ENCODE data around the gene S1PR2.
"Not testable (repeated sequence)": the region's sequence is repeated elsewhere in the genome, so short reads cannot be mapped to it uniquely, and the experiment has no call there.

Gene S1PR2

DNA sequence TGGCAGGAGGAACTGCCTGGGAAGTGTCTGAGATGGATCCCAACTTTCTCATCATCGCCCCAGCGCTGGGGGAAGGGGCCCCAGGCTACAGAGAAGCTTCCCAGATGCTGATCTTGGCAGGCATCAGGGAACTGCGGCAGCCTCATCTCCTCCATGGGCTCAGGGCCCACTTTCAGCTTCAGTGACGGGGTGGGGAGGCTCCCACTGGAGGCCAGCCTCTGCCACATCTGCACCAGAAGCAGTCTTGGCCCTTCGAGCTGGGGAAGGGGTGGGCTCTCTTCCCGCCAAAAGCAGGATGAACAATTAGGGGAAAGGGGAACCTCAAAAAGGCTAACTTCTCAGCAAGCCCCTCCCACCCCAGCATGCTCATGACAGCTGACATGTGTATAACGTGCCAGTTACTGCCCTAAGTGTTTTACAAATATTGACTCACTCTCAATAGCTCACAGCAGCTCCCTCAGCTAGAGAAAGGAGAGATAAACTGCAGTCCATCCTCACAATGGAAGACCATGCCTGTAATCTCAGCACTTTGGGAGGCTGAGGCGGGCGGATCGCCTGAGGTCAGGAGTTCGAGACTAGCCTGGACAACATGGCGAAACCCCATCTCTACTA is 7.1 kb upstream of the S1PR2 start:
- no peak overlapping the region for H3K4me3 ChIP-seq (replicated peaks in 1 of 2; ENCODE audit: low read depth in 2 of 2, low read length in 2 of 2)
- TF ChIP-seq, protein P1, sequence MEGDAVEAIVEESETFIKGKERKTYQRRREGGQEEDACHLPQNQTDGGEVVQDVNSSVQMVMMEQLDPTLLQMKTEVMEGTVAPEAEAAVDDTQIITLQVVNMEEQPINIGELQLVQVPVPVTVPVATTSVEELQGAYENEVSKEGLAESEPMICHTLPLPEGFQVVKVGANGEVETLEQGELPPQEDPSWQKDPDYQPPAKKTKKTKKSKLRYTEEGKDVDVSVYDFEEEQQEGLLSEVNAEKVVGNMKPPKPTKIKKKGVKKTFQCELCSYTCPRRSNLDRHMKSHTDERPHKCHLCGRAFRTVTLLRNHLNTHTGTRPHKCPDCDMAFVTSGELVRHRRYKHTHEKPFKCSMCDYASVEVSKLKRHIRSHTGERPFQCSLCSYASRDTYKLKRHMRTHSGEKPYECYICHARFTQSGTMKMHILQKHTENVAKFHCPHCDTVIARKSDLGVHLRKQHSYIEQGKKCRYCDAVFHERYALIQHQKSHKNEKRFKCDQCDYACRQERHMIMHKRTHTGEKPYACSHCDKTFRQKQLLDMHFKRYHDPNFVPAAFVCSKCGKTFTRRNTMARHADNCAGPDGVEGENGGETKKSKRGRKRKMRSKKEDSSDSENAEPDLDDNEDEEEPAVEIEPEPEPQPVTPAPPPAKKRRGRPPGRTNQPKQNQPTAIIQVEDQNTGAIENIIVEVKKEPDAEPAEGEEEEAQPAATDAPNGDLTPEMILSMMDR (IDR thresholded peaks at IDR 0.05; ENCODE audit: low read depth, low read length), result no peak
- peak; percentile 81 to 98 for DNase-seq (ENCODE audit: low read depth in 2 of 2)

DNA sequence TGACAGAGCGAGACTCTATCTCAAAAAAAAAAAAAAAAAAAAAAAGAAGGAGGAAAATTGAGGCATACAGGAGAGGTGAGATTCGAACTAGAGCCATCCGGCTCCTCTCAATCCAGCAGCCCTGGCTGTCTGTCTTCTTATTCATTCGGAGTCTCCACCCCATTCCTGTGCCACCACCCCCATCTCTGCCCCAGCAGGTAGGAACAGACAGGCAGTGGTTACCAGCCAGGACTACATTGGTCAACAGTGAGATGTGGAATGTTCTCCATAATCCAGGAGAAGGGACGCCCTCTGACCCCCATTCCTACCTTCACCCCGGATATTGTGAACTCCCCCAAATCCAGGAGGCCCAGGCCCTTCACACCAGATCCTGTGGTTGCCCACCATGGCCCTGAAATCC is 6.6 kb upstream of the S1PR2 start:
- DNase-seq (ENCODE audit: low read depth in 2 of 2), result no peak
- TF ChIP-seq, protein P1 (IDR thresholded peaks at IDR 0.05; ENCODE audit: low read depth, low read length), result no peak
- H3K4me3 ChIP-seq (replicated peaks in 1 of 2; ENCODE audit: low read depth in 2 of 2, low read length in 2 of 2), result no peak overlapping the region

DNA sequence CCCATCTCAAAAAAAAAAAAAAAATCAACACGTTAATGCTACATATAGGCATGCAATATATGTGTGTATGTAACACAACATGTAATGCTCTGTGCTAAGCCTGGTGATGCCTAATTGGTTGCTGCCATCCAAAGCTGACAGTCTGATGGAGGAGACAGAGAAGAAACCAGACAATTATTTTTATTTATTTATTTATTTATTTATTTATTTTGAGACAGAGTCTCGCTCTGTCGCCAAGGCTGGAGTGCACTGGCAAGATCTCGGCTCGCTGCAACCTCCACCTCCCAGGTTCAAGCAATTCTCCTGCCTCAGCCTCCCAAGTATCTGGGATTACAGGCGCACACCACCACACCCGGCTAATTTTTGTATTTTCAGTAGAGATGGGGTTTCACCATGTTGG is 4.3 kb upstream of the S1PR2 start:
- H3K4me3 ChIP-seq (replicated peaks in 1 of 2; ENCODE audit: low read depth in 2 of 2, low read length in 2 of 2); DNase-seq (ENCODE audit: low read depth in 2 of 2): not testable (repeated sequence)

DNA sequence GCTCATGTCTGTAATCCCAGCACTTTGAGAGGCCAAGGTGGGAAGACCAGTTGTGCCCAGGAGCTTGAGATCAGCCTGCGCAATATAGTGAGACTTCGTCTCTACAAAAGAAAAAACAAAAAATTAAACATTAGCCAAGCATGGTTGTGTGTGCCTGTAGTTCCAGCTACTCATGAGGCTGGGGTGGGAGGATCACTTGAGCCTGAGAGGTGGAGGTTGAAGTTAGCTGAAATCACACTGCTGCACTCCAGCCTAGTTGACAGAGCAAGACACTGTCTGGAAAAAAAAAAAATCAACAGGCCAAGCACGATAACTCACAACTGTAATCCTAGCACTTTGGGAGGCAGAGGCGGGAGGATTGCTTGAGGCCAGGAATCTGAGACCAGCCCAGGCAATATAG is 3.9 kb upstream of the S1PR2 start:
- no peak for DNase-seq (ENCODE audit: low read depth in 2 of 2)
- TF ChIP-seq, protein P1 (IDR thresholded peaks at IDR 0.05; ENCODE audit: low read depth, low read length), result no peak
- H3K4me3 ChIP-seq (replicated peaks in 1 of 2; ENCODE audit: low read depth in 2 of 2, low read length in 2 of 2), result no peak overlapping the region

DNA sequence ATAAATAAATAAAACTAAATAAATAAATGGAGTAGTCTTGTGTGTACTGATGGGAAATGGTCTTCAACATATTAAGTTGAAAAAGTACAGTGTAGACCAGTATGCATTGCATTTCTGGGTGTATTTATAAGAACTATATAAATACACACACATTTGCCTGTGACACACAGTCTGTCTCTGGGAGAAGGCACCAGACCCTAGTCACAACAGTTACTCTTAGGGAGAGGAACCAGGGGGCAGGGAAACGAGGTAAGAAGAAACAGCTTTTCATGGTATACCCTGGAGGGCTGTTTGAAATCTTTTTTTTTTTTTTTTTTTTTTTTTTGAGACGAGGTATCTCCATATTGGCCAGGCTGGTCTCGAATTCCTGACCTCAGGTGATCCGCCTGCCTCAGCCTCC is 2.8 kb upstream of the S1PR2 start:
- TF ChIP-seq, protein P1 (IDR thresholded peaks at IDR 0.05; ENCODE audit: low read depth, low read length), result no peak
- no peak overlapping the region for H3K4me3 ChIP-seq (replicated peaks in 1 of 2; ENCODE audit: low read depth in 2 of 2, low read length in 2 of 2)
- no peak for DNase-seq (ENCODE audit: low read depth in 2 of 2)

DNA sequence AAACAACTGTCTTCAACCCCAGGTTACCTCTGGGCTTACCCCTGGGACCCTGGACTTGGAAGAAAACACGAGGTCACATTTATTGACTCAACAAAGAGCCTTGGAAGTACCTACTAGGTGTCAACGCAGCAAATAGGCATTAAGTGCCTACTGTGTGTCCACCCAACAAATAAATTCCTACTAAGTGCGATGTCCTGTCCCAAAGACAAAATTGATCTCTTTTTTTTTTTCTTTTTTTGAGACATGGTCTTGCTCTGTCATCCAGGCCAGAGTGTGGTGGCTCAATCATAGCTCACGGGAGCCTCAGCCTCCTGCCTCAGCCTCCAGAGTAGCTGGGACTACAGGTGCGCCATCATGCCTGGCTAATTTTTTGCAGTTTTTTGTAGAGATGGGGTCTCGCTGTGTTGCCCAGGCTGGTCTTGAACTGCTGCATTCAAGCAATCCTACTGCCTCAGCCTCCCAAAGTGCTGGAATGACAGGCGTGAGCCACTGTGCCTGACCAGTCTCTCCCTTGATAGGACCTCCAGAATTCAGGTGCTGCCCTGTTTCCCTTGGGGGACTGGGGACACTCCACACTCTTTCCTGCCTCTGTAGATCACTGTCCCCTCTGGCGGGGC is 589 bp upstream of the S1PR2 start:
- H3K4me3 ChIP-seq (replicated peaks in 1 of 2; ENCODE audit: low read depth in 2 of 2, low read length in 2 of 2), result peak overlapping the region; percentile 21 to 91
- no peak for DNase-seq (ENCODE audit: low read depth in 2 of 2)
- TF ChIP-seq, protein P1 (IDR thresholded peaks at IDR 0.05; ENCODE audit: low read depth, low read length), result no peak

DNA sequence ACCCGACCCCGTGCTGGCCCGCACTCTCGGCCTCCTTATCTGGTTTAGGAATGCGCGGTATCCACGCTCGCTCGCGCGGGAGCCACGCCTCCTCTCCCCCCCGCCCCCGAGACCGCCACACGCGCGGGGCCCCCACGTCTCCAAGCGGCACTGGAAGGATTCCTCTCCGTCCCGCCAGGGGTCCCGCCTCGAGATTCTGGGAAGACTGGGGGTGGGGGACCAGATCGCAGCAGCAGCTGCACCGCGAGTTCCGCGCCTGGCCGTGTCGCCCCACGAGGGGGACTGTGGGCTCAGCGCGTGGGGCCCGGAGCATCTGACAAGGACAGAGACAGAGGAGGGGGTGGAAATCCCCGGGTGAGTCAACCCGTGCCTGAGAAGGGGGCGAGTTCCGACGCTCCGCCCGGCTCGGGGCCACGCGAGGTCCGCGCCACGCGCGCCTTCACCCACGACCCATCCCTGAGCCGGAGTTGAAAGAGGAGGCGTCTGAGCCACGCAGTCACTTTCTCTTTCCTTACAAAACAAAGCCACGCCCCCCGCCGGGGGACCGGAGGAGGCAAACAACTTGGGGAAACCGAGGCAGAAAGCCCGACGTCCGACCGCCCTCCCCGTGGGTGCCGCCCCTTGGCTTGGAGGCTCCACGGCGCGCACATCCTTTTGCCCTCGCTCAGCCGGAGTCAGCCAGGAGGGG is 814 bp downstream of the S1PR2 start:
- TF ChIP-seq, protein P1 (IDR thresholded peaks at IDR 0.05; ENCODE audit: low read depth, low read length), result no peak
- peak overlapping the region; percentile 91 to 94 for H3K4me3 ChIP-seq (replicated peaks in 1 of 2; ENCODE audit: low read depth in 2 of 2, low read length in 2 of 2)
- peak in 1 of 2 donors; percentile 79 for DNase-seq (ENCODE audit: low read depth in 2 of 2)

Measured in cardiac fibroblast (primary cell).